SK-N-SH (cell line): ENCODE measurements around the gene RSRC1. TPM values are rescaled to one million over a fixed set of nuclear protein-coding genes. Genes with fewer than 3 reads are reported as not detected.

Experiments
- CTCF ChIA-PET: fragments of 300-600, 350-600 bp; formaldehyde crosslinking; extraction: SDS; loops from one replicate; lab custom pipeline; 2021; lab: Yijun Ruan, JAX
- POLR2A ChIA-PET: fragments of 350-600 bp; sonication (Branson Sonifier 250); formaldehyde crosslinking; extraction: SDS; loops from one replicate; lab custom pipeline; 2020; ENCODE audit warnings: antibody characterized with exemption, inconsistent platforms; lab: Yijun Ruan, JAX
- DNase-seq: peaks from one replicate; pipeline ENCODE4 v3.0.0; 2012
- H2AFZ ChIP-seq: fragments of 200-600 bp; sonication (generic); 2 replicates; pipeline ENCODE4 v1.8.1; 2016; ENCODE audit warnings: antibody characterized with exemption, mild to moderate bottlenecking, low read depth
- H3F3A ChIP-seq: fragments of 200-600 bp; sonication (generic); replicated peaks from 2 replicates; pipeline ENCODE3; 2016; ENCODE audit warnings: antibody characterized with exemption, mild to moderate bottlenecking; ENCODE audit not compliant: insufficient read depth
- H3K27ac ChIP-seq, 2 experiments: fragments of 200-500 bp in 1 of 2; fragments of 200-600 bp in 1 of 2; sonication (Bioruptor generic) in 1 of 2; sonication (generic), shearing (Covaris generic) in 1 of 2; 2 replicates each; pipeline versions ENCODE4 v1.5.1 to v1.6.1; 2014 to 2016; ENCODE audit warnings: low read depth in 2 of 2, inconsistent platforms in 1 of 2, low read length in 1 of 2, mild to moderate bottlenecking in 1 of 2, mixed read lengths in 1 of 2
- H3K27me3 ChIP-seq: fragments of 200-600 bp; sonication (generic), shearing (Covaris generic); 2 replicates; pipeline ENCODE4 v1.6.1; 2016; ENCODE audit warnings: mixed run types; ENCODE audit not compliant: insufficient read depth
- H3K36me3 ChIP-seq, 2 experiments: fragments of 200-500 bp in 1 of 2; fragments of 200-600 bp in 1 of 2; sonication (Bioruptor generic) in 1 of 2; sonication (generic) in 1 of 2; replicated peaks in 1 of 2; 2 replicates each; pipeline versions ENCODE3 to v1.5.1; 2014 to 2016; ENCODE audit warnings: low read length in 1 of 2, mild to moderate bottlenecking in 1 of 2; ENCODE audit not compliant: insufficient read depth in 2 of 2, control insufficient read depth in 1 of 2
- H3K4me1 ChIP-seq, 2 experiments: fragments of 200-500 bp in 1 of 2; fragments of 200-600 bp in 1 of 2; sonication (Bioruptor generic) in 1 of 2; sonication (generic), shearing (Covaris generic) in 1 of 2; 2 replicates each; pipeline versions ENCODE4 v1.5.1 to v1.6.1; 2014 to 2016; ENCODE audit warnings: low read depth in 1 of 2, low read length in 1 of 2, mixed run types in 1 of 2; ENCODE audit not compliant: insufficient read depth in 2 of 2, control insufficient read depth in 1 of 2
- H3K4me2 ChIP-seq: fragments of 200-600 bp; sonication (generic), shearing (Covaris generic); 2 replicates; pipeline ENCODE4 v1.6.1; 2017; ENCODE audit warnings: mixed run types
- H3K4me3 ChIP-seq, 2 experiments: fragments of 200-500 bp in 1 of 2; fragments of 200-600 bp in 1 of 2; sonication (Bioruptor generic) in 1 of 2; sonication (generic), shearing (Covaris generic) in 1 of 2; 2 replicates each; pipeline versions ENCODE4 v1.5.1 to v1.8.1; 2014 to 2016; ENCODE audit warnings: low read depth in 2 of 2, inconsistent platforms in 1 of 2, low read length in 1 of 2, mild to moderate bottlenecking in 1 of 2, mixed read lengths in 1 of 2, moderate library complexity in 1 of 2
- H3K79me2 ChIP-seq: fragments of 200-600 bp; sonication (generic); 2 replicates; pipeline ENCODE4 v1.8.1; 2017; ENCODE audit warnings: mild to moderate bottlenecking; ENCODE audit not compliant: insufficient read depth
- H3K9ac ChIP-seq: fragments of 200-600 bp; sonication (generic); 2 replicates; pipeline ENCODE4 v1.6.1; 2017; ENCODE audit warnings: mixed run types
- H3K9me2 ChIP-seq: fragments of 200-600 bp; sonication (generic); 2 replicates; pipeline ENCODE4 v1.6.1; 2017; ENCODE audit warnings: mixed run types
- H3K9me3 ChIP-seq: fragments of 200-600 bp; sonication (generic); 2 replicates; pipeline ENCODE4 v1.6.1; 2017; ENCODE audit warnings: mixed run types, mild to moderate bottlenecking, moderate library complexity
- H4K20me1 ChIP-seq: fragments of 200-600 bp; sonication (generic); 2 replicates; pipeline ENCODE4 v1.6.1; 2017; ENCODE audit warnings: mild to moderate bottlenecking, mixed run types; ENCODE audit not compliant: insufficient read depth
- CHD2 ChIP-seq: fragments of 150-350 bp; IDR thresholded peaks from 2 replicates; pipeline ENCODE4 v1.6.1; 2018; ENCODE audit warnings: low read length; ENCODE audit not compliant: partially characterized antibody
- FOSL2 ChIP-seq: IDR thresholded peaks from 2 replicates; pipeline ENCODE4 v1.4.0; 2012; ENCODE audit warnings: low read depth, mild to moderate bottlenecking, moderate library complexity, borderline replicate concordance
- FOXJ3 ChIP-seq: sonication (generic); formaldehyde crosslinking; IDR thresholded peaks from 2 replicates; pipeline ENCODE4 v1.5.1; 2020; ENCODE audit warnings: mild to moderate bottlenecking, missing genetic modification reagents
- GABPA ChIP-seq: IDR thresholded peaks from 2 replicates; pipeline ENCODE4 v1.4.0; 2012; ENCODE audit warnings: low read depth, mild to moderate bottlenecking
- MEF2A ChIP-seq: IDR thresholded peaks from 2 replicates; pipeline ENCODE4 v1.4.0; 2012; ENCODE audit warnings: low read depth, borderline replicate concordance
- MXI1 ChIP-seq: IDR thresholded peaks from 2 replicates; pipeline ENCODE4 v1.6.1; 2012; ENCODE audit warnings: mild to moderate bottlenecking, low read depth, low read length, improper control_type of control experiment
- NRF1 ChIP-seq: IDR thresholded peaks from 2 replicates; pipeline ENCODE4 v1.6.1; 2012; ENCODE audit warnings: low read depth, mild to moderate bottlenecking, low read length
- SMC3 ChIP-seq: IDR thresholded peaks from 2 replicates; pipeline ENCODE4 v1.6.1; 2012; ENCODE audit warnings: low read depth, low read length, improper control_type of control experiment
- TAF1 ChIP-seq: IDR thresholded peaks from 2 replicates; pipeline ENCODE4 v1.6.1; 2012; ENCODE audit warnings: low read depth, mild to moderate bottlenecking, low read length, moderate library complexity, borderline replicate concordance
- YY1 ChIP-seq: IDR thresholded peaks from 2 replicates; pipeline ENCODE4 v1.4.0; 2012; ENCODE audit warnings: low read depth, mild to moderate bottlenecking
- WGBS: methylation state at CpG from one replicate; pipeline ENCODE4 v1.1.6; 2017; ENCODE audit warnings: low lambda C conversion rate; 5-methylcytosine and 5-hydroxymethylcytosine counted together
- polyA plus RNA-seq, 3 experiments: library from polyadenylated mRNA; depleted of rRNA; stranded (reverse); fragments of >200 nt; gene quantifications; 2 replicates each; pipeline ENCODE4 v1.2.3, GENCODE V29; 2012
- TF ChIP-seq, protein P1 (sequence below): IDR thresholded peaks from 2 replicates; pipeline ENCODE4 v1.6.1; 2012; ENCODE audit warnings: mild to moderate bottlenecking, low read depth, low read length, moderate library complexity
- TF ChIP-seq, protein P2 (sequence below): fragments of 150-350 bp; IDR thresholded peaks from 2 replicates; pipeline ENCODE4 v1.6.1; 2016; ENCODE audit warnings: mild to moderate bottlenecking, low read depth, low read length
- TF ChIP-seq, protein P3 (sequence below): fragments of 200-600 bp; sonication (generic); IDR thresholded peaks from 2 replicates; pipeline ENCODE4 v1.6.1; 2017; ENCODE audit warnings: antibody characterized with exemption, mild to moderate bottlenecking, moderate library complexity
- TF ChIP-seq, protein P4 (sequence below): IDR thresholded peaks from 2 replicates; pipeline ENCODE4 v1.4.0; 2012; ENCODE audit warnings: low read depth
- TF ChIP-seq, protein P5 (sequence below): IDR thresholded peaks from 2 replicates; pipeline ENCODE4 v1.4.0; 2012; ENCODE audit warnings: low read depth, borderline replicate concordance

Gene RSRC1
- polyA plus RNA-seq, 1 of the 3 experiments (the other 2 are of a cell fraction), result 4.5 TPM

DNA sequence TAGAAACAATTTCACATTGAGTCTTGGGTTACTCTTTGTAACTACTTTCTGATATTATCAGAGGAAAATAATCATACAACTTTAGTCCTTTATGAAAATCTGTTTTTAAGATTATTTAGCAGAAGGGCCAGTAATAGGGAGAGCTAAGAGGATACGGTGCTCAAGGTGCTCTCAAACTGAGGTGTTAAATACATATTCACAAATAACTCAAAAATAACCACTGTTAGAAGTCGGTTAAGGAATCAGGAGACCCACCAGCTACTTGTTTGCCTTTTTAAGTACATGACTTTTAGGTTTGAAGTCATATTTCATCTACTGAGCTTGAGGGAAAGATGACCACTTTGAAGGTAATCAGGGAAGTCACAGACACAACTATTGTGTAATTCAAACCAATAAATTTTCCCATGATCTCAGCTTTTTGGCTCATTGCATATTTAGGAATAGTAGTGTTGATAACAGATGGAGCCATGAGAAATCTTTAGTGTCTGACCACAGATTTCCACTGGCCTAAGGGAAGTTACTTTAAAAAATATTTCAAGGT, 1.4 kb upstream of the RSRC1 start:
- Histone ChIP-seq H3K4me1 (peaks cover 3 to 11% of the 10 kb centered on the region in 2 experiments; a peak in 3 of 4 replicates), H3K27me3 (no peaks in the 10 kb centered on the region), H3K36me3 (peaks cover 3% of the 10 kb centered on the region in 2 experiments), H4K20me1 (peaks cover under 1% of the 10 kb centered on the region; the same call in 1 of the 2 replicates), H3K79me2 (peaks cover 49% of the 10 kb centered on the region), H3K9me3 (no peaks in the 10 kb centered on the region), H3K4me3 (no peak overlapping the region), H3K4me2 (no peak overlapping the region), H3K27ac (peak overlapping the region in 1 of 2 experiments; percentile 97; a peak in 2 of 4 replicates), H3K9me2 (no peaks in the 10 kb centered on the region)
- DNase-seq, result no peak
- POLR2A ChIA-PET, result interaction anchor here (0.7 kb wide), 1 partner anchor 566 kb away, joined by 4 read pairs; no protein-coding TSS in a partner anchor
- no peak for TF ChIP-seq MEF2A
- TF ChIP-seq TAF1, result no peak
- no peak for TF ChIP-seq FOSL2
- TF ChIP-seq, all 33 proteins: peak for 0
- Histone ChIP-seq H3K9ac (no peak overlapping the region), H3F3A (peaks cover 16% of the 10 kb centered on the region), H2AFZ (peak overlapping the region; percentile 15; the same call in 1 of the 2 replicates)
- 84% methylated on average over 2 of the region's 2 CpGs for WGBS
- CTCF ChIA-PET, result interaction anchor here (1.1 to 3.0 kb wide), 3 partner anchors 103 to 502 kb away, joined by 5 to 10 read pairs (median 6); no protein-coding TSS in a partner anchor

DNA sequence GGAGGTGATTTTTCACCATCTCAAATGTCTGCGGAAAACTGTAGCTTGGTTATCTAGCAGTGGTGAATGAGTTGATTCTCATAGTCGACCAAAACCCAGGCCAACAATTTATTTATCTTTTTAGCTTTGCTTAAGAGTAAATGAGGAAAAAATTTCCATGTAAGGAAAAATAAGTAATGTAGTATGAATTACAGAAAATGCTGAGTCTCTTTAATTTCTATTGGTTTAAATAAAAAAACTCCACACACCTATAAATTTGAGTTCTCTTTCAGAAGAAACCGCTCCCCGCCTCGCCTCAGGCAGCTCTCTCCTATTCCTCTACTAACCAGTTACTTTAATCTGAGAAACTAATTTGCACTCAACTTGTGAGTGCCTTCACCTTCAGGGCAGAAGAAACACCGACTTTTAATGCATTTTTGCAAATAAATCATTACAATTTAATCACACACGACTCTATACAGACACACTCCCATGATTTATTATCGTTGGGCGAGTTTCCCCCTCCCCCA, 540 bp upstream of the RSRC1 start:
- WGBS, result 35% methylated on average over 9 of the region's 9 CpGs
- peak overlapping the region; percentile 87 to 93 for H3K4me3 ChIP-seq
- POLR2A ChIA-PET, result interaction anchor here (0.6 to 1.4 kb wide), 4 partner anchors 9 to 566 kb away, joined by 3 to 7 read pairs (median 4); no protein-coding TSS in a partner anchor
- TF ChIP-seq NRF1 (no peak), YY1 (no peak), SMC3 (no peak), MXI1 (no peak), GABPA (no peak), CHD2 (no peak), FOXJ3 (CRISPR knock-in tag) (no peak)
- TF ChIP-seq, protein P1, sequence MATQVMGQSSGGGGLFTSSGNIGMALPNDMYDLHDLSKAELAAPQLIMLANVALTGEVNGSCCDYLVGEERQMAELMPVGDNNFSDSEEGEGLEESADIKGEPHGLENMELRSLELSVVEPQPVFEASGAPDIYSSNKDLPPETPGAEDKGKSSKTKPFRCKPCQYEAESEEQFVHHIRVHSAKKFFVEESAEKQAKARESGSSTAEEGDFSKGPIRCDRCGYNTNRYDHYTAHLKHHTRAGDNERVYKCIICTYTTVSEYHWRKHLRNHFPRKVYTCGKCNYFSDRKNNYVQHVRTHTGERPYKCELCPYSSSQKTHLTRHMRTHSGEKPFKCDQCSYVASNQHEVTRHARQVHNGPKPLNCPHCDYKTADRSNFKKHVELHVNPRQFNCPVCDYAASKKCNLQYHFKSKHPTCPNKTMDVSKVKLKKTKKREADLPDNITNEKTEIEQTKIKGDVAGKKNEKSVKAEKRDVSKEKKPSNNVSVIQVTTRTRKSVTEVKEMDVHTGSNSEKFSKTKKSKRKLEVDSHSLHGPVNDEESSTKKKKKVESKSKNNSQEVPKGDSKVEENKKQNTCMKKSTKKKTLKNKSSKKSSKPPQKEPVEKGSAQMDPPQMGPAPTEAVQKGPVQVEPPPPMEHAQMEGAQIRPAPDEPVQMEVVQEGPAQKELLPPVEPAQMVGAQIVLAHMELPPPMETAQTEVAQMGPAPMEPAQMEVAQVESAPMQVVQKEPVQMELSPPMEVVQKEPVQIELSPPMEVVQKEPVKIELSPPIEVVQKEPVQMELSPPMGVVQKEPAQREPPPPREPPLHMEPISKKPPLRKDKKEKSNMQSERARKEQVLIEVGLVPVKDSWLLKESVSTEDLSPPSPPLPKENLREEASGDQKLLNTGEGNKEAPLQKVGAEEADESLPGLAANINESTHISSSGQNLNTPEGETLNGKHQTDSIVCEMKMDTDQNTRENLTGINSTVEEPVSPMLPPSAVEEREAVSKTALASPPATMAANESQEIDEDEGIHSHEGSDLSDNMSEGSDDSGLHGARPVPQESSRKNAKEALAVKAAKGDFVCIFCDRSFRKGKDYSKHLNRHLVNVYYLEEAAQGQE, result no peak
- TF ChIP-seq, protein P2, sequence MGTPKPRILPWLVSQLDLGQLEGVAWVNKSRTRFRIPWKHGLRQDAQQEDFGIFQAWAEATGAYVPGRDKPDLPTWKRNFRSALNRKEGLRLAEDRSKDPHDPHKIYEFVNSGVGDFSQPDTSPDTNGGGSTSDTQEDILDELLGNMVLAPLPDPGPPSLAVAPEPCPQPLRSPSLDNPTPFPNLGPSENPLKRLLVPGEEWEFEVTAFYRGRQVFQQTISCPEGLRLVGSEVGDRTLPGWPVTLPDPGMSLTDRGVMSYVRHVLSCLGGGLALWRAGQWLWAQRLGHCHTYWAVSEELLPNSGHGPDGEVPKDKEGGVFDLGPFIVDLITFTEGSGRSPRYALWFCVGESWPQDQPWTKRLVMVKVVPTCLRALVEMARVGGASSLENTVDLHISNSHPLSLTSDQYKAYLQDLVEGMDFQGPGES, result no peak
- TF ChIP-seq, protein P3, sequence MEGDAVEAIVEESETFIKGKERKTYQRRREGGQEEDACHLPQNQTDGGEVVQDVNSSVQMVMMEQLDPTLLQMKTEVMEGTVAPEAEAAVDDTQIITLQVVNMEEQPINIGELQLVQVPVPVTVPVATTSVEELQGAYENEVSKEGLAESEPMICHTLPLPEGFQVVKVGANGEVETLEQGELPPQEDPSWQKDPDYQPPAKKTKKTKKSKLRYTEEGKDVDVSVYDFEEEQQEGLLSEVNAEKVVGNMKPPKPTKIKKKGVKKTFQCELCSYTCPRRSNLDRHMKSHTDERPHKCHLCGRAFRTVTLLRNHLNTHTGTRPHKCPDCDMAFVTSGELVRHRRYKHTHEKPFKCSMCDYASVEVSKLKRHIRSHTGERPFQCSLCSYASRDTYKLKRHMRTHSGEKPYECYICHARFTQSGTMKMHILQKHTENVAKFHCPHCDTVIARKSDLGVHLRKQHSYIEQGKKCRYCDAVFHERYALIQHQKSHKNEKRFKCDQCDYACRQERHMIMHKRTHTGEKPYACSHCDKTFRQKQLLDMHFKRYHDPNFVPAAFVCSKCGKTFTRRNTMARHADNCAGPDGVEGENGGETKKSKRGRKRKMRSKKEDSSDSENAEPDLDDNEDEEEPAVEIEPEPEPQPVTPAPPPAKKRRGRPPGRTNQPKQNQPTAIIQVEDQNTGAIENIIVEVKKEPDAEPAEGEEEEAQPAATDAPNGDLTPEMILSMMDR, result no peak
- TF ChIP-seq, protein P4, sequence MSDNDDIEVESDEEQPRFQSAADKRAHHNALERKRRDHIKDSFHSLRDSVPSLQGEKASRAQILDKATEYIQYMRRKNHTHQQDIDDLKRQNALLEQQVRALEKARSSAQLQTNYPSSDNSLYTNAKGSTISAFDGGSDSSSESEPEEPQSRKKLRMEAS, result no peak
- TF ChIP-seq, protein P5, sequence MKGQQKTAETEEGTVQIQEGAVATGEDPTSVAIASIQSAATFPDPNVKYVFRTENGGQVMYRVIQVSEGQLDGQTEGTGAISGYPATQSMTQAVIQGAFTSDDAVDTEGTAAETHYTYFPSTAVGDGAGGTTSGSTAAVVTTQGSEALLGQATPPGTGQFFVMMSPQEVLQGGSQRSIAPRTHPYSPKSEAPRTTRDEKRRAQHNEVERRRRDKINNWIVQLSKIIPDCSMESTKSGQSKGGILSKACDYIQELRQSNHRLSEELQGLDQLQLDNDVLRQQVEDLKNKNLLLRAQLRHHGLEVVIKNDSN, result no peak

More for the DNA sequence above, 540 bp upstream of the RSRC1 start:
- peaks cover 16% of the 10 kb centered on the region for H3F3A ChIP-seq
- H3K27me3 ChIP-seq, result no peaks in the 10 kb centered on the region
- peak overlapping the region; percentile 87 for H3K9ac ChIP-seq
- no peaks in the 10 kb centered on the region for H4K20me1 ChIP-seq
- CTCF ChIA-PET, result interaction anchor here (0.6 to 3.0 kb wide), 8 partner anchors 17 to 537 kb away, joined by 3 to 13 read pairs (median 4); no protein-coding TSS in a partner anchor
- peak overlapping the region; percentile 87 to 97 for H3K27ac ChIP-seq
- no peak for DNase-seq
- H3K9me2 ChIP-seq, result no peaks in the 10 kb centered on the region
- H2AFZ ChIP-seq, result peak overlapping the region; percentile 82
- H3K4me2 ChIP-seq, result peak overlapping the region; percentile 83
- peaks cover 49% of the 10 kb centered on the region for H3K79me2 ChIP-seq
- H3K9me3 ChIP-seq, result no peaks in the 10 kb centered on the region
- H3K4me1 ChIP-seq, result peaks cover 3 to 8% of the 10 kb centered on the region in 2 experiments; a peak in 3 of 4 replicates
- peaks cover 0 to 9% of the 10 kb centered on the region in 2 experiments for H3K36me3 ChIP-seq
